Gastrocnemius medialis (tissue), 4 donors: Measurements from ENCODE around the gene LRRC3.

Experiments used
- POLR2A ChIP-seq, 2 donors: fragments of 450-650 bp; IDR thresholded peaks; one replicate each; pipeline ENCODE4 v1.6.1; 2017; ENCODE audit warnings: antibody characterized with exemption in 2 of 2, mild to moderate bottlenecking in 2 of 2, moderate library complexity in 2 of 2
- TF ChIP-seq, protein P1 (sequence below), 5 experiments: fragments of 450-650 bp in 3 of 5; fragments of 200-600 bp in 2 of 5; sonication (generic) in 2 of 5; IDR thresholded peaks in 4 of 5; conservative IDR thresholded peaks in 1 of 5; 1 replicate in 4 of 5; 2 replicates in 1 of 5; pipeline ENCODE4 v1.5.1; 2016 to 2019; ENCODE audit warnings: antibody characterized with exemption in 5 of 5, mild to moderate bottlenecking in 3 of 5, moderate library complexity in 3 of 5

DNA sequence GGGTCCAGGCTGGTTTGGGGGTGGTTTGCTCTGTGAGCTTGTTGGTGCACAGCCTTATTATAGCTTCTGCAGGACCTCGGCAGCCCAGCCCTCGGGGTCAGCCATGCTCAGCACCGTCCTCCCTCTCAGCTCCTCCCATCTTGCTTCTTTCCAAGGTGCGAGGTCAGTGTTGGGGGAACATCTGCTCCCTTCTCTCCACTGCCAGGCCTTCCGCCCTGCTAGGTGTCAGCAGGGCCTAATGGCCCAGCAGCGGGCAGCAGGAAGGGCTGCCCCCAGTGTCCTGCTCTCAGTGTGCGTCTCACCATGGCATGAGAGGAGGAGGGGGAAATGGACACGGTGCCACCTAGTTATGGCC is 36.5 kb upstream of the LRRC3 start:
- no peak for TF ChIP-seq POLR2A (IDR thresholded peaks at IDR 0.05)
- TF ChIP-seq, protein P1, sequence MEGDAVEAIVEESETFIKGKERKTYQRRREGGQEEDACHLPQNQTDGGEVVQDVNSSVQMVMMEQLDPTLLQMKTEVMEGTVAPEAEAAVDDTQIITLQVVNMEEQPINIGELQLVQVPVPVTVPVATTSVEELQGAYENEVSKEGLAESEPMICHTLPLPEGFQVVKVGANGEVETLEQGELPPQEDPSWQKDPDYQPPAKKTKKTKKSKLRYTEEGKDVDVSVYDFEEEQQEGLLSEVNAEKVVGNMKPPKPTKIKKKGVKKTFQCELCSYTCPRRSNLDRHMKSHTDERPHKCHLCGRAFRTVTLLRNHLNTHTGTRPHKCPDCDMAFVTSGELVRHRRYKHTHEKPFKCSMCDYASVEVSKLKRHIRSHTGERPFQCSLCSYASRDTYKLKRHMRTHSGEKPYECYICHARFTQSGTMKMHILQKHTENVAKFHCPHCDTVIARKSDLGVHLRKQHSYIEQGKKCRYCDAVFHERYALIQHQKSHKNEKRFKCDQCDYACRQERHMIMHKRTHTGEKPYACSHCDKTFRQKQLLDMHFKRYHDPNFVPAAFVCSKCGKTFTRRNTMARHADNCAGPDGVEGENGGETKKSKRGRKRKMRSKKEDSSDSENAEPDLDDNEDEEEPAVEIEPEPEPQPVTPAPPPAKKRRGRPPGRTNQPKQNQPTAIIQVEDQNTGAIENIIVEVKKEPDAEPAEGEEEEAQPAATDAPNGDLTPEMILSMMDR (IDR thresholded peaks at IDR 0.05 in 4 of 5, conservative IDR thresholded peaks at IDR 0.05 in 1 of 5) = no peak
